A673 (cell line): ENCODE data around the gene UNC45B. TPM values are rescaled to one million over a fixed set of nuclear protein-coding genes. Genes with fewer than 3 reads are reported as not detected.
A peak's percentile ranks its signal among the peaks of the same experiment; 100 is the strongest.

Source experiments
- BruUV-seq: library from RNA; stranded (reverse); fragments of 400-500 nt; replicated peaks from 2 replicates; lab custom pipeline; 2021; lab: Mats Ljungman, UMichigan
- CTCF ChIA-PET: fragments of 300-600 bp; sonication (Branson Sonifier 250); formaldehyde crosslinking; loops from one replicate; lab custom pipeline; 2022; ENCODE audit warnings: antibody characterized with exemption; lab: Charles Lee
- POLR2A ChIA-PET: fragments of 300-600 bp; sonication (Branson Sonifier 250); formaldehyde crosslinking; loops from one replicate; lab custom pipeline; 2022; ENCODE audit warnings: antibody characterized with exemption; ENCODE audit not compliant: low non-redundant PET; lab: Charles Lee
- DNase-seq: peaks from one replicate; pipeline ENCODE4 v3.0.0-alpha.2; 2015; ENCODE audit warnings: low spot score
- H3K27ac ChIP-seq: fragments of 200-600 bp; sonication (generic); 2 replicates; pipeline ENCODE4 v1.5.1; 2016; ENCODE audit warnings: mixed run types, low read depth, mild to moderate bottlenecking, mixed read lengths, antibody characterized with exemption, low read length; ENCODE audit not compliant: poor library complexity, severe bottlenecking
- H3K27me3 ChIP-seq: fragments of 200-600 bp; sonication (generic); replicated peaks from 2 replicates; pipeline ENCODE4 v1.6.1; 2017; ENCODE audit warnings: mixed run types, low read depth, mild to moderate bottlenecking, mixed read lengths, antibody characterized with exemption, low read length; ENCODE audit not compliant: insufficient read depth, poor library complexity
- H3K36me3 ChIP-seq: fragments of 200-600 bp; sonication (generic); 2 replicates; pipeline ENCODE4 v1.6.1; 2016; ENCODE audit warnings: mixed run types, mild to moderate bottlenecking, mixed read lengths, antibody characterized with exemption, low read length; ENCODE audit not compliant: insufficient read depth, poor library complexity, severe bottlenecking
- H3K4me1 ChIP-seq: fragments of 200-600 bp; sonication (generic); 2 replicates; pipeline ENCODE4 v1.6.1; 2017; ENCODE audit warnings: mixed run types, mild to moderate bottlenecking, mixed read lengths, antibody characterized with exemption, low read length; ENCODE audit not compliant: insufficient read depth, poor library complexity, severe bottlenecking
- H3K4me3 ChIP-seq: fragments of 200-600 bp; sonication (generic); 2 replicates; pipeline ENCODE4 v1.5.1; 2016; ENCODE audit warnings: low read depth, mixed run types, mild to moderate bottlenecking, mixed read lengths, low read length; ENCODE audit not compliant: poor library complexity, severe bottlenecking
- H3K9me3 ChIP-seq: fragments of 200-600 bp; sonication (generic); 2 replicates; pipeline ENCODE4 v1.6.1; 2016; ENCODE audit warnings: mixed run types, low read depth, mild to moderate bottlenecking, mixed read lengths, antibody characterized with exemption, low read length; ENCODE audit not compliant: poor library complexity, severe bottlenecking
- CTCF ChIP-seq: fragments of 300-800, 200-600 bp; sonication (generic); conservative IDR thresholded peaks from 2 replicates; pipeline ENCODE4 v1.5.1; 2017; ENCODE audit warnings: low read depth, mild to moderate bottlenecking, antibody characterized with exemption, low read length, moderate library complexity, mixed read lengths
- EZH2 ChIP-seq: fragments of 200-600 bp; sonication (generic); IDR thresholded peaks from 2 replicates; pipeline ENCODE4 v1.6.1; 2017; ENCODE audit warnings: borderline replicate concordance, low read depth, mild to moderate bottlenecking, mixed read lengths, antibody characterized with exemption, low read length; ENCODE audit not compliant: poor library complexity, severe bottlenecking
- intact Hi-C: fragments of 100-400 bp; cut with micrococcal nuclease; formaldehyde crosslinking; loops from one replicate; pipeline ENCODE4 v1.10.0; 2022; ENCODE audit not compliant: unreplicated experiment
- total RNA-seq: library from RNA; stranded (reverse); gene quantifications from 2 replicates; pipeline ENCODE4 v1.2.3, GENCODE V29; 2021

Gene UNC45B
- total RNA-seq, 1 experiment from 2014 or later, result not detected

GRCh38 chr17:35188111-35188510 is 40.5 kb downstream of the UNC45B start:
- no peaks in the 10 kb centered on the region for H3K27me3 ChIP-seq
- BruUV-seq, result no TSS peak
- H3K4me1 ChIP-seq, result no peaks in the 10 kb centered on the region
- TF ChIP-seq CTCF (no peak), EZH2 (no peak)
- POLR2A ChIA-PET, result no interaction called here
- no peak overlapping the region for H3K4me3 ChIP-seq
- CTCF ChIA-PET, result no interaction called here
- H3K27ac ChIP-seq, result no peak overlapping the region
- H3K9me3 ChIP-seq, result no peaks in the 10 kb centered on the region
- intact Hi-C loops, result no loop called here
- H3K36me3 ChIP-seq, result no peaks in the 10 kb centered on the region
- no peak for DNase-seq

GRCh38 chr17:35189291-35189690 is 41.7 kb downstream of the UNC45B start:
- no peaks in the 10 kb centered on the region for H3K36me3 ChIP-seq
- POLR2A ChIA-PET, result interaction anchor here (0.7 kb wide), 1 partner anchor 37 kb away, joined by 4 read pairs; no protein-coding TSS in a partner anchor
- CTCF ChIA-PET, result no interaction called here
- peak; percentile 28 for DNase-seq
- H3K4me3 ChIP-seq, result no peak overlapping the region
- intact Hi-C loops, result no loop called here
- no peak for TF ChIP-seq EZH2
- TF ChIP-seq CTCF, result no peak
- no peaks in the 10 kb centered on the region for H3K4me1 ChIP-seq
- H3K9me3 ChIP-seq, result no peaks in the 10 kb centered on the region
- no peaks in the 10 kb centered on the region for H3K27me3 ChIP-seq
- no TSS peak for BruUV-seq
- no peak overlapping the region for H3K27ac ChIP-seq

GRCh38 chr17:35191001-35191695 is 43.5 kb downstream of the UNC45B start:
- POLR2A ChIA-PET, result interaction anchor here (0.6 kb wide), 1 partner anchor 214 kb away, joined by 3 read pairs; no protein-coding TSS in a partner anchor
- BruUV-seq, result no TSS peak
- Histone ChIP-seq H3K27ac (no peak overlapping the region), H3K36me3 (no peaks in the 10 kb centered on the region), H3K4me1 (no peaks in the 10 kb centered on the region), H3K9me3 (no peaks in the 10 kb centered on the region), H3K4me3 (no peak overlapping the region), H3K27me3 (no peaks in the 10 kb centered on the region)
- CTCF ChIA-PET, result no interaction called here
- TF ChIP-seq CTCF (no peak), EZH2 (no peak)
- no peak for DNase-seq
- intact Hi-C loops, result no loop called here
